Adrenal gland (tissue), 12 donors: ENCODE results near the gene TSPAN9. TPM values are rescaled to one million over a fixed set of nuclear protein-coding genes. Genes with fewer than 3 reads are reported as not detected.
"Not testable (repeated sequence)": the region's sequence is repeated elsewhere in the genome, so short reads cannot be mapped to it uniquely, and the experiment has no call there.

Experiments
- DNase-seq, 7 donors: peaks; one replicate each; pipeline ENCODE4 v3.0.0-alpha.2; 2019 to 2020
- H3K27ac ChIP-seq, 5 donors: fragments of 200-600 bp; sonication (generic) in 4 of 5; 1 replicate in 3 of 5; 2 replicates in 2 of 5; pipeline versions ENCODE4 v1.5.1 to v1.8.0; 2016 to 2020; ENCODE audit warnings: mild to moderate bottlenecking in 1 of 5
- H3K27me3 ChIP-seq: fragments of 200-600 bp; 2 replicates; pipeline ENCODE4 v1.8.0; 2021
- H3K36me3 ChIP-seq, 2 donors: fragments of 200-600 bp; replicated peaks in 1 of 2; 1 replicate in 1 of 2; 2 replicates in 1 of 2; pipeline versions ENCODE4 v1.5.1 to v1.8.0; 2018 to 2022
- H3K4me1 ChIP-seq, 2 donors: fragments of 200-600 bp; replicated peaks in 1 of 2; 1 replicate in 1 of 2; 2 replicates in 1 of 2; pipeline versions ENCODE4 v1.5.1 to v1.8.0; 2018 to 2021
- H3K4me3 ChIP-seq, 4 donors: fragments of 200-600 bp; sonication (generic) in 3 of 4; one replicate each; pipeline ENCODE4 v1.5.1; 2016 to 2018
- H3K9me3 ChIP-seq, 3 donors: fragments of 200-600 bp; sonication (generic) in 1 of 3; replicated peaks in 1 of 3; 1 replicate in 2 of 3; 2 replicates in 1 of 3; pipeline versions ENCODE4 v1.5.1 to v1.8.0; 2016 to 2021
- POLR2A ChIP-seq, 2 donors: fragments of 450-650 bp; IDR thresholded peaks; one replicate each; pipeline ENCODE4 v1.6.1; 2017; ENCODE audit warnings: antibody characterized with exemption in 2 of 2, mild to moderate bottlenecking in 2 of 2, moderate library complexity in 1 of 2
- WGBS, 4 donors: extraction: QIAGEN DNeasy Blood & Tissue Kit in 2 of 4; methylation state at CpG; one replicate each; pipeline versions ENCODE4 v1.1.5 to v1.1.7; 2013 to 2017; 5-methylcytosine and 5-hydroxymethylcytosine counted together
- intact Hi-C, 2 donors: fragments of 100-400 bp; cut with DNase I; formaldehyde crosslinking; loops; one replicate each; pipeline versions ENCODE4 v1.14.1 to v1.15.0; 2022 to 2023
- polyA plus RNA-seq, 3 donors: library from polyadenylated mRNA; stranded (reverse); fragments of 200-250 nt in 2 of 3; fragments of 350-450 nt in 1 of 3; fragmentation: Illumina TruSeq in 1 of 3; extraction: RNeasy Lipid Tissue Mini Kit (QIAGEN cat#74804) in 1 of 3; gene quantifications; one replicate each; pipeline ENCODE4 v1.2.3, GENCODE V29; 2013 to 2014
- total RNA-seq, 9 donors: library from RNA; depleted of rRNA in 4 of 9; stranded (reverse); fragments of >200 nt in 4 of 9; fragments of 120-200 nt in 1 of 9; fragmentation: NEBNext Ultra II Directional in 1 of 9; extraction: Animal tissue kit (Norgen Biotek cat#: 25700) in 1 of 9; gene quantifications; one replicate each; pipeline versions ENCODE4 v1.1.0 to v1.2.4, GENCODE V29; 2013 to 2023
- TF ChIP-seq, protein P1 (sequence below), 6 experiments: fragments of 450-650 bp in 4 of 6; fragments of 200-600 bp in 2 of 6; sonication (generic) in 1 of 6; IDR thresholded peaks; 1 replicate in 5 of 6; 2 replicates in 1 of 6; pipeline versions ENCODE4 v1.5.1 to v1.8.0; 2016 to 2021; ENCODE audit warnings: antibody characterized with exemption in 6 of 6, mild to moderate bottlenecking in 2 of 6, moderate library complexity in 1 of 6
- donor health status: healthy with polysubstance abuse.
- donor health status: Bipolar disorder and iron deficiency.
- donor health status: DM: yes; HTN: yes; CAD: no.
- donor health status: DM: no; HTN: no; CAD: no.
- donor health status: DM: no; HTN: no; CAD: no.
- donor health status: DM: yes; HTN: yes; CAD: no.

The TSPAN9 gene
- total and polyA plus RNA-seq, 12 donors, result 12.4 to 31.4 (median 22.4) TPM

DNA sequence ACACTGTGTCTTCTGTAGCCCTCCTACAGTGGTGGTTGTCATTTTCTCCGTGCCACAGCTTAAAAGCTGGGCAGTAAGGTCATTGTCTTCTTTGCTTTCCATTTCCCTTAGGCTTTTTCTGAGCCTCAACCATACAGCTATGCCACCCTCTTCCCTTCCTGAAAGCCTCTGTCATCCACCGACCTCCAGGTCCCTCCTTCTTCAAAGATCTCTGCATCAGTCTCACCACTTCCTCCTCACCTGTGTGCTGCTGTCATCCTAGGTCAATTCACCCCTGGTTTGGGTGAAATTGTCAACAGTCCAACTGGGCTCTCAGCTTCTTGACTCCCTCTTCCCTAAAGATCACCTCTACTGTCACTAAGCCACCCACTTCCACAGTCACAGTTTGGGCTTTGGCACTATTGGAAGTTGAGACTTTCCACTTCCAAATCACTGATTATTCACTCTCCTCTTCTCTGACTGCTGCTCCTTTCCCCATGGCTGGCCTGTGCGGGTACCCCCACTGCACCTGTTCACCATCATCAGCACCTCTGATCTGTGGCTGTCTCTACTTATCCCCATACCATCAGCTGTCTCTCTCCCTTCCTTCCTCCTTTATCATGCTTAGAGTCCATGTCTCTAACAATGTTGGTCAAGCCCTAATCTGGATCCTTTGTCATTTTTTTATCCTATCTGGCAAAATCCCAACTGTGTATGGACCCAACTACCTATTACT is 15.5 kb upstream of the TSPAN9 start:
- Histone ChIP-seq H3K27me3 (no peaks in the 10 kb centered on the region), H3K27ac (no peak overlapping the region), H3K9me3 (no peaks in the 10 kb centered on the region), H3K4me1 (no peaks in the 10 kb centered on the region), H3K4me3 (no peak overlapping the region), H3K36me3 (no peaks in the 10 kb centered on the region)
- TF ChIP-seq POLR2A (IDR thresholded peaks at IDR 0.05), result no peak
- TF ChIP-seq, protein P1, sequence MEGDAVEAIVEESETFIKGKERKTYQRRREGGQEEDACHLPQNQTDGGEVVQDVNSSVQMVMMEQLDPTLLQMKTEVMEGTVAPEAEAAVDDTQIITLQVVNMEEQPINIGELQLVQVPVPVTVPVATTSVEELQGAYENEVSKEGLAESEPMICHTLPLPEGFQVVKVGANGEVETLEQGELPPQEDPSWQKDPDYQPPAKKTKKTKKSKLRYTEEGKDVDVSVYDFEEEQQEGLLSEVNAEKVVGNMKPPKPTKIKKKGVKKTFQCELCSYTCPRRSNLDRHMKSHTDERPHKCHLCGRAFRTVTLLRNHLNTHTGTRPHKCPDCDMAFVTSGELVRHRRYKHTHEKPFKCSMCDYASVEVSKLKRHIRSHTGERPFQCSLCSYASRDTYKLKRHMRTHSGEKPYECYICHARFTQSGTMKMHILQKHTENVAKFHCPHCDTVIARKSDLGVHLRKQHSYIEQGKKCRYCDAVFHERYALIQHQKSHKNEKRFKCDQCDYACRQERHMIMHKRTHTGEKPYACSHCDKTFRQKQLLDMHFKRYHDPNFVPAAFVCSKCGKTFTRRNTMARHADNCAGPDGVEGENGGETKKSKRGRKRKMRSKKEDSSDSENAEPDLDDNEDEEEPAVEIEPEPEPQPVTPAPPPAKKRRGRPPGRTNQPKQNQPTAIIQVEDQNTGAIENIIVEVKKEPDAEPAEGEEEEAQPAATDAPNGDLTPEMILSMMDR (IDR thresholded peaks at IDR 0.05), result no peak
- intact Hi-C loops, result no loop called here
- no peak for DNase-seq
- 62 to 75% (median 70%) methylated on average over 3 of the region's 3 CpGs for WGBS, 4 donors

DNA sequence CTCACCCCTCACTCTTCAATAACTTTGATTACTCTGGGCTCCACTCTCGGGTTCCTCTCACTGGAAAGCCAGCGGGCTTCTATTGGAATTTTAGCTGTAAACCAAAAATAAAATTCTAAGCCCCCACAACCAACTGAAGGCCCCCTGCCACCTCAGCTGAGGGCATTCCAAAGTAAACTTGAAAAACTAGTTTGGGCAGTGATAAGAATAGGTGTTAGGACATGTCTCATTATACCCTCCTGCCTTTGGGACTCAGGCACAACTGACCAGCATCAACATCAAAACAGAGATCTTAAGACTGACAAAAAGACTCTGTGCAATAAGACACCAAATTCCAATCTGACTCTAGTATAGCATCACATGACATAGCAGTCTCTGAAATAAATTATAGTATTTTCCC is 11.9 kb upstream of the TSPAN9 start:
- Histone ChIP-seq H3K36me3 (no peaks in the 10 kb centered on the region), H3K4me1 (no peaks in the 10 kb centered on the region), H3K27ac (no peak overlapping the region), H3K4me3 (no peak overlapping the region), H3K27me3 (no peaks in the 10 kb centered on the region), H3K9me3 (no peaks in the 10 kb centered on the region)
- intact Hi-C loops, result loop anchor here in 1 of 2 donors (5.0 kb wide), 1 partner anchor 212 kb away; no protein-coding TSS in a partner anchor
- DNase-seq, result no peak
- TF ChIP-seq POLR2A (IDR thresholded peaks at IDR 0.05), result no peak
- TF ChIP-seq, protein P1 (IDR thresholded peaks at IDR 0.05), result no peak
- 74 to 91% (median 85%) methylated on average over 2 of the region's 2 CpGs for WGBS, 4 donors

GRCh38 chr12:3065846-3066245 is 11.3 kb upstream of the TSPAN9 start:
- WGBS, 4 donors, result 86 to 100% (median 96%) methylated on average over 2 to 3 of the region's 3 CpGs
- not testable (repeated sequence) for H3K27ac ChIP-seq, H3K36me3 ChIP-seq, H3K27me3 ChIP-seq, DNase-seq, H3K4me3 ChIP-seq, H3K4me1 ChIP-seq, H3K9me3 ChIP-seq
- intact Hi-C loops, result loop anchor here in 1 of 2 donors (5.0 kb wide), 1 partner anchor 211 kb away; no protein-coding TSS in a partner anchor

GRCh38 chr12:3069714-3070113 is 7.5 kb upstream of the TSPAN9 start:
- Histone ChIP-seq H3K27ac (no peak overlapping the region), H3K9me3 (no peaks in the 10 kb centered on the region)
- DNase-seq, result no peak

More at GRCh38 chr12:3069714-3070113, 7.5 kb upstream of the TSPAN9 start:
- Histone ChIP-seq H3K27me3 (no peaks in the 10 kb centered on the region), H3K4me3 (no peak overlapping the region), H3K36me3 (no peaks in the 10 kb centered on the region), H3K4me1 (peaks cover 5 to 10% of the 10 kb centered on the region in 2 donors)
- TF ChIP-seq, protein P1 (IDR thresholded peaks at IDR 0.05), result no peak
- TF ChIP-seq POLR2A (IDR thresholded peaks at IDR 0.05), result no peak
- intact Hi-C loops, result loop anchor here (5.0 to 10.0 kb wide), 4 partner anchors 65 to 208 kb away; no protein-coding TSS in a partner anchor
- WGBS, 4 donors, result 84 to 91% (median 90%) methylated on average over 4 of the region's 4 CpGs
